SK-N-SH (cell line): ENCODE data around the gene TMC1. TPM values are rescaled to one million over a fixed set of nuclear protein-coding genes. Genes with fewer than 3 reads are reported as not detected.

Experiments used
- CTCF ChIA-PET: fragments of 300-600, 350-600 bp; formaldehyde crosslinking; extraction: SDS; loops from one replicate; lab custom pipeline; 2021; lab: Yijun Ruan, JAX
- POLR2A ChIA-PET: fragments of 350-600 bp; sonication (Branson Sonifier 250); formaldehyde crosslinking; extraction: SDS; loops from one replicate; lab custom pipeline; 2020; ENCODE audit warnings: antibody characterized with exemption, inconsistent platforms; lab: Yijun Ruan, JAX
- DNase-seq: peaks from one replicate; pipeline ENCODE4 v3.0.0; 2012
- H2AFZ ChIP-seq: fragments of 200-600 bp; sonication (generic); 2 replicates; pipeline ENCODE4 v1.8.1; 2016; ENCODE audit warnings: antibody characterized with exemption, mild to moderate bottlenecking, low read depth
- H3F3A ChIP-seq: fragments of 200-600 bp; sonication (generic); replicated peaks from 2 replicates; pipeline ENCODE3; 2016; ENCODE audit warnings: antibody characterized with exemption, mild to moderate bottlenecking; ENCODE audit not compliant: insufficient read depth
- H3K27ac ChIP-seq, 2 experiments: fragments of 200-500 bp in 1 of 2; fragments of 200-600 bp in 1 of 2; sonication (Bioruptor generic) in 1 of 2; sonication (generic), shearing (Covaris generic) in 1 of 2; 2 replicates each; pipeline versions ENCODE4 v1.5.1 to v1.6.1; 2014 to 2016; ENCODE audit warnings: low read depth in 2 of 2, inconsistent platforms in 1 of 2, low read length in 1 of 2, mild to moderate bottlenecking in 1 of 2, mixed read lengths in 1 of 2
- H3K27me3 ChIP-seq: fragments of 200-600 bp; sonication (generic), shearing (Covaris generic); 2 replicates; pipeline ENCODE4 v1.6.1; 2016; ENCODE audit warnings: mixed run types; ENCODE audit not compliant: insufficient read depth
- H3K36me3 ChIP-seq, 2 experiments: fragments of 200-500 bp in 1 of 2; fragments of 200-600 bp in 1 of 2; sonication (Bioruptor generic) in 1 of 2; sonication (generic) in 1 of 2; replicated peaks in 1 of 2; 2 replicates each; pipeline versions ENCODE3 to v1.5.1; 2014 to 2016; ENCODE audit warnings: low read length in 1 of 2, mild to moderate bottlenecking in 1 of 2; ENCODE audit not compliant: insufficient read depth in 2 of 2, control insufficient read depth in 1 of 2
- H3K4me1 ChIP-seq, 2 experiments: fragments of 200-500 bp in 1 of 2; fragments of 200-600 bp in 1 of 2; sonication (Bioruptor generic) in 1 of 2; sonication (generic), shearing (Covaris generic) in 1 of 2; 2 replicates each; pipeline versions ENCODE4 v1.5.1 to v1.6.1; 2014 to 2016; ENCODE audit warnings: low read depth in 1 of 2, low read length in 1 of 2, mixed run types in 1 of 2; ENCODE audit not compliant: insufficient read depth in 2 of 2, control insufficient read depth in 1 of 2
- H3K4me2 ChIP-seq: fragments of 200-600 bp; sonication (generic), shearing (Covaris generic); 2 replicates; pipeline ENCODE4 v1.6.1; 2017; ENCODE audit warnings: mixed run types
- H3K4me3 ChIP-seq, 2 experiments: fragments of 200-500 bp in 1 of 2; fragments of 200-600 bp in 1 of 2; sonication (Bioruptor generic) in 1 of 2; sonication (generic), shearing (Covaris generic) in 1 of 2; 2 replicates each; pipeline versions ENCODE4 v1.5.1 to v1.8.1; 2014 to 2016; ENCODE audit warnings: low read depth in 2 of 2, inconsistent platforms in 1 of 2, low read length in 1 of 2, mild to moderate bottlenecking in 1 of 2, mixed read lengths in 1 of 2, moderate library complexity in 1 of 2
- H3K79me2 ChIP-seq: fragments of 200-600 bp; sonication (generic); 2 replicates; pipeline ENCODE4 v1.8.1; 2017; ENCODE audit warnings: mild to moderate bottlenecking; ENCODE audit not compliant: insufficient read depth
- H3K9ac ChIP-seq: fragments of 200-600 bp; sonication (generic); 2 replicates; pipeline ENCODE4 v1.6.1; 2017; ENCODE audit warnings: mixed run types
- H3K9me2 ChIP-seq: fragments of 200-600 bp; sonication (generic); 2 replicates; pipeline ENCODE4 v1.6.1; 2017; ENCODE audit warnings: mixed run types
- H3K9me3 ChIP-seq: fragments of 200-600 bp; sonication (generic); 2 replicates; pipeline ENCODE4 v1.6.1; 2017; ENCODE audit warnings: mixed run types, mild to moderate bottlenecking, moderate library complexity
- H4K20me1 ChIP-seq: fragments of 200-600 bp; sonication (generic); 2 replicates; pipeline ENCODE4 v1.6.1; 2017; ENCODE audit warnings: mild to moderate bottlenecking, mixed run types; ENCODE audit not compliant: insufficient read depth
- ELF1 ChIP-seq: IDR thresholded peaks from 2 replicates; pipeline ENCODE4 v1.4.0; 2012
- EP300 ChIP-seq, 2 experiments: IDR thresholded peaks; 2 replicates each; pipeline versions ENCODE4 v1.4.0 to v1.6.1; 2012; ENCODE audit warnings: borderline replicate concordance in 1 of 2, low read depth in 1 of 2, low read length in 1 of 2
- FOXJ3 ChIP-seq: sonication (generic); formaldehyde crosslinking; IDR thresholded peaks from 2 replicates; pipeline ENCODE4 v1.5.1; 2020; ENCODE audit warnings: mild to moderate bottlenecking, missing genetic modification reagents
- GATA2 ChIP-seq: sonication (generic); formaldehyde crosslinking; IDR thresholded peaks from 2 replicates; pipeline ENCODE4 v1.5.0; 2020; ENCODE audit warnings: mild to moderate bottlenecking, missing genetic modification reagents
- IRF3 ChIP-seq: fragments of 150-350 bp; IDR thresholded peaks from 2 replicates; pipeline ENCODE4 v1.6.1; 2016; ENCODE audit warnings: mild to moderate bottlenecking, low read depth, low read length
- MAX ChIP-seq: IDR thresholded peaks from 2 replicates; pipeline ENCODE4 v1.4.0; 2012; ENCODE audit warnings: low read depth
- MEF2A ChIP-seq: IDR thresholded peaks from 2 replicates; pipeline ENCODE4 v1.4.0; 2012; ENCODE audit warnings: low read depth, borderline replicate concordance
- NFIC ChIP-seq: IDR thresholded peaks from 2 replicates; pipeline ENCODE4 v1.4.0; 2012; ENCODE audit warnings: borderline replicate concordance
- PBX3 ChIP-seq: IDR thresholded peaks from 2 replicates; pipeline ENCODE4; 2012
- POLR2AphosphoS5 ChIP-seq: IDR thresholded peaks from 2 replicates; pipeline ENCODE4 v1.6.1; 2012; ENCODE audit warnings: low read depth, low read length
- RAD21 ChIP-seq: IDR thresholded peaks from 2 replicates; pipeline ENCODE4 v1.6.1; 2012; ENCODE audit warnings: mild to moderate bottlenecking, low read length
- RCOR1 ChIP-seq: fragments of 150-350 bp; IDR thresholded peaks from 2 replicates; pipeline ENCODE4 v1.6.1; 2017; ENCODE audit warnings: antibody characterized with exemption, low read length
- RXRA ChIP-seq: IDR thresholded peaks from 2 replicates; pipeline ENCODE4 v1.4.0; 2012; ENCODE audit warnings: low read depth, mild to moderate bottlenecking, borderline replicate concordance
- SMC3 ChIP-seq: IDR thresholded peaks from 2 replicates; pipeline ENCODE4 v1.6.1; 2012; ENCODE audit warnings: low read depth, low read length, improper control_type of control experiment
- TAF1 ChIP-seq: IDR thresholded peaks from 2 replicates; pipeline ENCODE4 v1.6.1; 2012; ENCODE audit warnings: low read depth, mild to moderate bottlenecking, low read length, moderate library complexity, borderline replicate concordance
- USF2 ChIP-seq: fragments of 150-350 bp; IDR thresholded peaks from 2 replicates; pipeline ENCODE4 v1.6.1; 2017; ENCODE audit warnings: antibody characterized with exemption, low read length, low read depth, borderline replicate concordance
- WGBS: methylation state at CpG from one replicate; pipeline ENCODE4 v1.1.6; 2017; ENCODE audit warnings: low lambda C conversion rate; 5-methylcytosine and 5-hydroxymethylcytosine counted together
- polyA plus RNA-seq, 3 experiments: library from polyadenylated mRNA; depleted of rRNA; stranded (reverse); fragments of >200 nt; gene quantifications; 2 replicates each; pipeline ENCODE4 v1.2.3, GENCODE V29; 2012

The TMC1 gene
- polyA plus RNA-seq, 1 of the 3 experiments (the other 2 are of a cell fraction), result not detected

- TF ChIP-seq POLR2AphosphoS5 (no peak), ELF1 (no peak), RAD21 (no peak)
Measured at GRCh38 chr9:72598639-72599038, 77.2 kb downstream of the TMC1 start (continued).

- Histone ChIP-seq H4K20me1 (no peaks in the 10 kb centered on the region), H3F3A (no peaks in the 10 kb centered on the region), H2AFZ (no peak overlapping the region), H3K9me3 (no peaks in the 10 kb centered on the region), H3K79me2 (no peaks in the 10 kb centered on the region), H3K9ac (no peak overlapping the region), H3K27ac (no peak overlapping the region), H3K27me3 (peaks cover 15% of the 10 kb centered on the region; the same call in 1 of the 2 replicates), H3K4me3 (no peak overlapping the region), H3K4me2 (no peak overlapping the region), H3K4me1 (no peaks in the 10 kb centered on the region), H3K9me2 (no peaks in the 10 kb centered on the region), H3K36me3 (no peaks in the 10 kb centered on the region)
- DNase-seq, result no peak
- 11% methylated on average over 5 of the region's 5 CpGs for WGBS
- ChIA-PET POLR2A (no interaction called here), CTCF (interaction anchor here (1.4 to 2.6 kb wide), 2 partner anchors 8 to 319 kb away, joined by 7 to 9 read pairs; no protein-coding TSS in a partner anchor)
- TF ChIP-seq RAD21 (no peak), RXRA (no peak), PBX3 (no peak), USF2 (no peak), RCOR1 (no peak), FOXJ3 (CRISPR knock-in tag) (no peak), SMC3 (no peak), TAF1 (no peak), MEF2A (no peak), MAX (no peak), EP300 (IDR thresholded peaks at IDR 0.05; ENCODE audit: borderline replicate concordance in 1 of 2, low read depth in 1 of 2, low read length in 1 of 2) (no peak), IRF3 (no peak), GATA2 (CRISPR knock-in tag) (no peak), ELF1 (no peak), NFIC (no peak)
Measured at GRCh38 chr9:72599874-72600534, 78.6 kb downstream of the TMC1 start.
